T-helper 2 cell treated with Interferon-gamma antibody and Interleukin-4, amounts not matched to agents 100 ng/mL and 5 ng/mL, for 36 hours (primary cell): ENCODE measurements around the gene CASS4. TPM values are rescaled to one million over a fixed set of nuclear protein-coding genes. Genes with fewer than 3 reads are reported as not detected.
"Not testable (repeated sequence)": the region's sequence is repeated elsewhere in the genome, so short reads cannot be mapped to it uniquely, and the experiment has no call there.

Experiments used
- intact Hi-C: fragments of 100-400 bp; cut with micrococcal nuclease; formaldehyde crosslinking; loops from one replicate; pipeline ENCODE4 v1.15.1; 2023
- total RNA-seq: library from RNA; stranded (reverse); gene quantifications from 2 replicates; pipeline ENCODE4 v1.2.3, GENCODE V29; 2022

CASS4 gene
- total RNA-seq, 1 donor from 2014 or later: 5.5 TPM

DNA sequence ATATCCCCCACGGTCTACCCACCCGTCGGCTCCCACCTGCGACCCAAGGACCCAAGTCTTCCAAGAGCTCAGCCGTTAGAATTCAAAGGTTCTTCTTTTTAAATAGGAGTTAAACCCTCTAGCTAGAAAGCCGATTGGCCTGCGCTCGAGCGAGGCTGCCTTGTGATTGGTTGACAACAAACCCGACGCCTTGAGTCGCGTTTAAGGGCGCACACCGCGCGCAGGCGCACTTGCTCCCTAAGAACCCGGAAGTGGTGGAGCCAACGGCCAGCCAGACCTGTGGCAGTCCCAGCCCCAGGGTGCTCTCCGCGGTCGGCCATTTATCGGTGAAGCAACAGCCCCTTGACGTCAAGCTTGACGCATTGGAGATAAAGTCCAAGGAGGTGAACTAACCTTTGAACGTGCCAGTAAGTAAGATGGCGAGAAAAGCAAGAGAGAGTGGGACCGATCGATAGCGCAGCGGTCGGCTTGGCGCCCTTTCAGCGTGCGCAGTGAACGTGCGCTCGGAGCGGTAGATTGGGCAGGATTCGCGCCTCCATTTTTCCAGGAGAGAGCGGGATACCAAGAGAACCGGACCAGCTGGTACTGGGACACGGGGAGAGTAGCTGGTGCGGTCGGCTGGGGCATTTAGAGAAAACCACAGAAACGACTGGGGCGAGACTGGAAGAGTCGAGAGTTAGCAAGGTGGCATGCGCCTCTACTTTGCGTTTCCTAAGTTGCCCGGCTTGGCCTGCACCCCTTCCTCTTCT, 19.8 kb upstream of the CASS4 start, which contains the start of the genes AURKA and CSTF1:
AURKA (minus strand) TSS at position 84 of the 749 bp plus-strand sequence. CDS start 4,018 bp downstream, outside the sequence.
CSTF1 (plus strand) TSS at position 514 of the 749 bp plus-strand sequence. CDS start 2,908 bp downstream, outside the sequence.
- intact Hi-C loops: loop anchor here (1.0 to 2.0 kb wide), 4 partner anchors 20 to 998 kb away; partner anchors contain the start of genes CASS4, FAM210B, RBM38 and RTF2

DNA sequence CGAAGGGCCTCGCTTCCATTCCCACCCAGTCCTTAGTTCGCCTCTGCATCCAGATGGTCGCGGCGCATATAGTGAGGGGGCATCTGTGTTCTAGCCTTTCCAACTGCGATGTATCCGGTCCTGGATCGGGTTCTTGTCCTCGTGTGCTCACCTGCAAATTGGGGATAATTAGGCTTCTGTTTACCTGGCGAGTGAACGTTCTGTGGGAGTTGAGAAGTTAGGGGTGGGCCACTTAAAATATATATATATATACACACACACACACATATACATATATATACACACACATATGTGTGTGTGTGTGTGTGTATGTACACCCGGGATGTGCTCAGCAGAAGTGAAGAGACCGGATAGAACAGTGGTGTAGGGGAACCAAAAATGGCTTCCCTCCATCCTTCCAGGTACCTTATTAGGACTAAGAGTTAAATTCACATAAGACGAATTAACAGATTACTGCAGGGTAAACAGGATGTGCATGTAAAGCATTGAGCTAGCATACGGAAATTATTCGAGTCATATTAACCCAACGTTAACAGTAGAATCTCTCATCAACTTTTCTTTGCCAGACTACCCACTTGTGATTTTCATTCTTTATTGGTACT, 19.1 kb upstream of the CASS4 start:
- intact Hi-C loops: loop anchor here (1.0 to 2.0 kb wide), 4 partner anchors 19 to 998 kb away; partner anchors contain the start of genes CASS4, FAM210B, RBM38 and RTF2

DNA sequence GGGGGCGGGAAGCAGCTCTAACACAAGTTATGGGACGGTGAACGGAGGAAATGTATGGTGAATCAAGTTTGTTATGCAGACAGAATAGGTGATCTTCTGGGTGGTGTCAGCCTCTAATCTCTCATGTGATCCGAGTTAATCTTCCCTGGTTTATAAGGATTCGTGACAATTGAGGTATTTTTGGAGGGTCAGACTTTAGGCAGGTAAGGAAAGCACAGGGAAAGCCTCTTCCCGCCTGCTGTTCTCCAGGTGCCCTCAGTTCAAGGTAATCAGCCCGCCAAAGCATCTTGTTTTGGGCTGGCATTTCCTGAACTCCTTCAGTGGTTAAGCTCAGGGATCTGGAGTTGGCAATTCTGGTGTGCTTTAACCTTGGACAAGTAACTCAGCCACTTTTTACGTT, 18.4 kb upstream of the CASS4 start:
- intact Hi-C loops: loop anchor here (2.0 kb wide), 1 partner anchor 997 kb away; the partner anchor contains the start of gene RBM38

DNA sequence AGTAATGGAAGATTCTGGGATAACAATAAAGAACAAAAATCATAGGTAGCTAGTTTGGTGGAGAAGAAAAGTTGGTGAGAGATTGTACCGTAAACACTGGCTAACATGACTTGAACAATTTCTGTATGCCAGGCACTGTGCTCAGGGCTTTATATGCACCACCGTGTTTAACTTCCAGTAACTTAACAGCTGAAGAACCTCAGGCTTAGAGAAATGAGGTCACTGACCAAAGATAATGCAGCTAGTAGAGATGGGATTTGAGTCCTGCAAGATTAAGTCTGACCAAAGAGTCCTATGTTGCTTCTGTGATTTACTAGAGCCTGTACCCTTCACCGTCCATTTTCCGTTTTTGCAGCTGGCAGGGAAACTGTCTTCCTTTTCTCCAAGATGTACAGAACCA, 16.9 kb upstream of the CASS4 start:
- intact Hi-C loops: no loop called here

DNA sequence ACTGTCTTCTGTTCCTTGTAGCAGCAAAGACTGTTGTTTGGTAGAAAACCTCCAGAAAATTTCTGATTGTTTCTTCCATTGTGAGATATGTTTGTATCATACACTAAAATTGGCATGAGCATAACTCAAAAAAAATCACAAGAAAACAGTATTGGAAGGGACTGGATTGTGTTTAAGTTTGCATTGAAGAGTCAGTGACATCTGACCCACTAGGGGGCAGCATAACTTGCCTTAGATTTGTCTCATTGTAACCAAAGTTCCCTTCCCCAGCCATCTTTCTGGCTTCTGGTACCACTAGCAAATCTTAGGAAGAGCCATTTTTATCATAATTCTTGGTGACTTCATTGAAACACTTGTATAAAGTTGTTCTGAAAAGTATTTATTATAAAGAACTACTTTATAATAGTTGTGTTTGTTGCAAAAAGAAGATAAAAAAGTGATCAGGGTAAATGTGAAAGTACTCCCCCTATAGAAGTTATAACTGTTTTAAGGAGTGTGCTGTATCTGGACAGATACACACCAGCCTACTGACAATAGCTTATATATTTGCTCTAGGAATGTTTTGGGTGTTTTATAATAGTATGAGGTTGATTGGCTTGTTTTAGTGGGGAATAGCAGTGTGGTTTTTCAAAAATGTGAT, 11.9 kb upstream of the CASS4 start:
- intact Hi-C loops: loop anchor here (1.0 kb wide), 2 partner anchors 68 to 116 kb away; partner anchors contain the start of gene RTF2

DNA sequence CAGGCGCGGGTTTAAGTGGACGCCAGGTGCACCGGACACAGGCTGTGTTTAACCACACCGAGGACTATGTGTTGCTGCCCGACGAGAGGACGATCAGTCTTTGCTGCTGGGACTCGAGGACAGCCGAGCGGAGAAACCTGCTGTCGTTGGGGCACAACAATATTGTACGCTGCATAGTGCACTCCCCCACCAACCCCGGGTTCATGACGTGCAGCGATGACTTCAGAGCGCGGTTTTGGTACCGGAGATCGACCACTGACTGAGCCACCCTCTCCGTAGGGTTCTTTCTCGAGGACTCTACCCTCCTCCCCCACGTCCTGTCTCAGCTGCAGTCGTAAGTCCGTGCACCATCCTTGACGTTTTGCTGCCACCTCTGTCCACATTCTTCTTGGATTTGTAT, 8.6 kb upstream of the CASS4 start:
- intact Hi-C loops: no loop called here

DNA sequence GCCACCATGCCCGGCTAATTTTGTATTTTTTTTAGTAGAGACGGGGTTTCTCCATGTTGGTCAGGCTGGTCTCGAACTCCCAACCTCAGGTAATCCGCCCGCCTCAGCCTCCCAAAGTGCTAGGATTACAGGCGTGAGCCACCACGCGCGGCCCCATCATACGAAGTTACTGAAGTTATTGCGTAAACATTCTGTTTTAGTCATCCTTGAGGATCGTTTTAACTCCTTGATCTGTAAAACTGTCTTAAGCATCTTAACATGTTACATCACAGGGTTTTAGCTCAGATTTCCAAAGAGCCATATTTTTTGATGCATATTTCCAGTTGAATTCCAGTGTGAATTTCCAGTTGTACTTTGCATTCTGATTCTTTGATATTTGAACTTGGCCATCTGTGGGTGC, 6.7 kb upstream of the CASS4 start:
- intact Hi-C loops: not testable (repeated sequence)

DNA sequence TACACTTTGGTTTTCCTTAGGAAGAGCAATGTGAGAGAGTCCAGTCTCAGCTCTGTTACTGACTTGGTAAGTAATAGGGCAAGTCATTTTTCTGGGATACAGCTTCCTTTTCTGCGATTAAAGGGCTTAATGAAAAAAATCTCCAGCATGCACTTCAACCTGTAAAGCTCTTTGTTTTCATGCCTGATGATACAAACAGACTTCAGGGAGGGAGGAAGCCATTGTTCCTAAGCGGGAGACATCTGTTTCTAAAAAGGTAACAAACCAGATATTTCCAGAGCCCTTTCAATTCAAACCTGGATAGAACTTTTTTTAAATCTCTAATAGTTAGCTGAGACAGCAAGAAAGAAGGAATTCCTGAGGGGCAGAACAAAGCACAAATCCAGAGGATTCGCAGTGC, 5.2 kb upstream of the CASS4 start:
- intact Hi-C loops: no loop called here

DNA sequence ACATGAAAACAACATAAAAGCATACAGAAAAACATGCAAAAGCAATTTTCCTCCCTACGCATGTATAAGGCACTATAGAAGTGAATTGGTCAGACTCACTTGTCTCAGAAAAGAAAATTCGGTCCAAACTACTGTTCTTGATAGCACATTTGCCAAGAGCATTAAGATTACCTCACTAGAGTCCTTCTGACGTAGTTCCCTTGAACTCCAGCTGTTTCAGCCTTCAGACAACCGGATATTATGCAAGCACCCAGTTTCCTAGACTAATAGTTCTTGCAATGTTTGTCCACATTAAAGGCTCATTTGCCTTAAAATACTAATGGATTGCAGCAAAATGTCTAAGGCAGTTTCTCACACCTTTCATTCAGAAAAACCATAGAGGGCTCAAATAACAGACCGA, 2.5 kb upstream of the CASS4 start:
- intact Hi-C loops: no loop called here

DNA sequence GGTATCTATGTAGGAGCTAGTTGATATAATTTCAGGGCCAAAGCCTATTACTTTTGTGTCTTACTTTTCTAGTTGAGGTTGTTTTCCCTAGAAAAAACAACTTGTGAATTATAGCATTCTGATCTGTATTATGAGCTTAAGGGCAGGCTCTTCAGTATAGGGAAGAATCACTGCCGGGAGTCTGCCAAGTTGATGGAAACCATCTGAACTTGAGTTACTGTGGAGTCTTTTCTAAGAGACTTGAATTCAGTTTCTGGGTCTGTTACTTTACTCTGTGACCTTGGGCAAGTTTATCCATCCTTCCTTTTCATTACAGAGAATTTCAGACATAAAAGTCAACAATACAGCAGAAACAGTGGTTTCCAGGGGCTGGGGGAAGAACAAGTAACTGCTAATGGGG, 2.1 kb upstream of the CASS4 start:
- intact Hi-C loops: no loop called here

DNA sequence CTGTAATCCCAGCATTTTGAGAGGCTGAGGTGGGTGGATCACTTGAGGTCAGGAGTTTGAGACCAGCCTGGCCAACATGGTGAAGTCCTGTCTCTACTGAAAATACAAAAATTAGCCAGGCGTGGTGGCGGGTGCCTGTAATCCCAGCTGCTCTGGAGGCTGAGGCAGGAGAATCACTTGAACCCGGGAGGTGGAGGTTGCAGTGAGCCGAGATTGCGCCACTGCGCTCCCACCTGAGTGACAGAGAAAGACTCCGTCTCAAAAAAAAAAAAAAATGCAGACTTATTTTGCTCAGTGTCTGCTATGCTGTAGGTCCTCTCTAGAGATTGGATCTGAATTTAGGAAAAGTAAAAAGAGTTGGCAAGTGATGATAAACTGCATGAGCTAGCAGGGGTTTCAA, 773 bp upstream of the CASS4 start:
- intact Hi-C loops: not testable (repeated sequence)

DNA sequence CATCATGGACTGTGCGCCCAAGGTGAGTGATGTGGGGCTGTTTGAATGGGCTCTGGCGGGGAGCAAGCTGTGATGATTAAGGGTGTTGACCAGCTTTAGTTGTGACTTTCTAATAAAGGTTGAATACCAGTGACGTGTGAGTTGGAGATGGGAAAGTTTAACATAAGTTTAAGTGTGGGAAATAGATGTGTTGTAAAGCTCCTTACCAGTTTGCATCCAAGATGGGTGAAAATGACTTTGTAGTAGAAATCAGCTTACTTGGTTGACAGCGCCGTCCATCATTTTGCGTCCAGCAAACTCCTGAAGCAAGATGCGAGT, 372 bp downstream of the CASS4 start:
- intact Hi-C loops: loop anchor here (1.0 kb wide), 1 partner anchor 20 kb away; the partner anchor contains the start of genes AURKA and CSTF1

DNA sequence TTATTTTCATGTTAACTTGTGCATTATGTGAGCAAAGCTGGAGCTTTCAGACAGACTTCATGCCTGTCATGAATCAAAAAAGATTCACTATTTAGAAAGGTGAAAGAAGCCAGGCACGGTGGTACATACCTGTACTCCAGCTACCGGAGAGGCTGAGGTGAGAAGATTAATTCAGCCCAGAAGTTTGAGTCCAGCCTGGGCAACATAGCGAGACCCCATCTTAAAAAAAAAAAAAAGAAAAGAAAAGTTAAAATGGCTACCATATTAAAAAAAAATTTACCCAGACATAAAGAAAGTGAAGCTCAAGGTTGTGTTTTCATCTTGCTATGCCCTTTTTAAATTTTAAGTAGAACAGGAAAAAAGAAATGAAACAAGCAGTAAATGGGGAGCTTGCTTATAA, 889 bp downstream of the CASS4 start:
- intact Hi-C loops: loop anchor here (1.0 kb wide), 1 partner anchor 21 kb away; the partner anchor contains the start of genes AURKA and CSTF1

DNA sequence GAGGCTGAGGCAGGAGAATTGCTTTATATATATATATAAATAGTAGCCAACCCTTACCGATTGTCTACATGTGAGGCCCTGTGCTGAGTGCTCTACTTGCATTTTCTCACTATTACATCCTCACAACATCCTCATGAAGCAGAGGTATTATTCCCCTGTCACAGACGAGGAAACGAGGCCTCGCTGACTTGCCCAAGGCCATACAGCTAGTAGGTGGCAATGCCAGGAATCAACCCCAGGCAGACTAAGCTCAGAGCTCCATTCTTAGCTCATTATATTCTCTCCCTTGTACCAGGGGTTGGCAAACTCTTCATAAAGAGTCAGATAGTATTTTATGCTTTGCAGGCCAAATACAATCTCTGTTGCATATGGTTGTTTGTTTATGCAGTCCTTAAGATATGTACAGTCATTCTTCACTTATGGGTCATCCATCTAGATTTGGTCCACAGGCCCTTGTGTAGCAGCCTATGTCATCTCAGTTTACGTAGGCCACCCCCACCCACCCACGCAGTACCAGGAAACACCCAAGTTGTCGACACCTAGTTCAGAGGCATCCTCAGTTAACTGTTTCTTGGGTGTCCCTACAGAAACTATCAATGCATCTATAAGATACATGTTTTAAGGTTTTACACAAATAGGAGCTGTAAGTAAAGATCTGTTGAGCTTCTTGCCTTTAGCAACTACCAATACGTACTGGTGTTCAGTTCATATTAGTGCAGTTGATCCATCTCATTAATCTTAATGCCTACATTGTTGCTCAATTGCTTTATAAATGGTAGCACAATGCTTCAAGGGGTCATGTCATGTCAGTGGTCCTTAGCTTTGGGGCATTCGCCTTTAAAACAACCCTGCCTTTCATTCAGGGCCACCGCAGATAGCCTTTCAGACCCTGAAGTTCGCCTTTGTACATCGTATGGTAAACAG, 3.0 kb downstream of the CASS4 start:
- intact Hi-C loops: no loop called here

DNA sequence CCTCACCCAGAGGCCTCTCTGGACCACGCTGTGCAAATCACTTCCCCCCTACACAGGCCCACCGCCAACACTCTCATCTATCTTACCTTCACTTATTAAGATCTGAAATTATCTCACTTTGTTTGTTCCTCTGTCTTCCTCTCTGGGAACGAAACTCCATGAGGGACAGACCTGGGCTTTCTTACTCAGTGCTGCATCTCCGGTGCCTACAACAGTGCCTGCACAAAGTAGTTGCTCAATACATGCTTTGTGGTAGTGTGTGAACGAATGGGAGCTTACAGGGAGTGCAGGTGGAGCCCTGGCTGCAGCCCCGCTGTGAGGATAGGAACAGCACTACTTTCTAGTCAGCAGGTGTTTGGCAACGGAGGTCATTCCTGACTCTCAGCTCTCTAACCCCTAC, 5.3 kb downstream of the CASS4 start:
- intact Hi-C loops: no loop called here

DNA sequence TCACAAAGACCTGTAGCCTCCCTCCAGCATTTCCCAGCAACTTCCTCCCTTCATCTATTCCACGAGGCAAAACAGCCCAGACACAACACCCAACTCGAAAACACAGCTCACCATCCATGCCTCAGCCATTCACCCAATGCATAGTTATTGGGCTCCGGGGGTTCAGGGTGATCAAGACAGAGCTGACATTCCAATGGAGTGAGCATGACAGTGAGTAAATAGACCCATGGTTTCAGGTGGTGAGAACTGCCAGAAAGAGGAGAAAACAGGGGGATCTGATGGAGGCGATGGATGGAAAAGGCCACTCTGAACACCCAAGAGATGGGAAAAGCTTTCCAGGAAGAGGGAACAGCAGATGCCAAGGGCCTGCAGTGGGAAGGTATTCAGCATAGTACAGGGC, 5.9 kb downstream of the CASS4 start:
- intact Hi-C loops: no loop called here

DNA sequence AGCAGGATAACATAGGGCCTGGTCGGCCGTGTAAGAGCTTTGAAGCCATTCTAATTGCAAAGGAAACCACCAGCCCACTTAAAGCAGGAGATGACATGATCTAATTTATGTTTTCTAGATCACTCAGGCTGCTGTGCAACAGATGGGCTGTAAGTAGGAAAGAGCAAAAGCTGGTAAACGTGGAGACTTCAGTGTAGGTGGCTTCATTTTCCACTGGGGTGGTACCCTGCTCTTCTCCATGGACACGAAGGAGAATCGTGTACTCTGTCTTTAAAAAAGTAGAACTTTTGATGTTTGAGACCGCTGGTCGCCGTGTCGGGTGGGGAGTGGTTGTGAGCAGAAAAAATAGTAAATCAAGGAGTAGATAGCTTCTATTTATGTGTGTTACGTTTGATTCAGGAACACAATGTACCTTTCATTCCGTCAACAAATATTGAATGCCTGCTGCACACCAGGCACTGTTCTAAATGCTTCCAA, 6.4 kb downstream of the CASS4 start:
- intact Hi-C loops: no loop called here

DNA sequence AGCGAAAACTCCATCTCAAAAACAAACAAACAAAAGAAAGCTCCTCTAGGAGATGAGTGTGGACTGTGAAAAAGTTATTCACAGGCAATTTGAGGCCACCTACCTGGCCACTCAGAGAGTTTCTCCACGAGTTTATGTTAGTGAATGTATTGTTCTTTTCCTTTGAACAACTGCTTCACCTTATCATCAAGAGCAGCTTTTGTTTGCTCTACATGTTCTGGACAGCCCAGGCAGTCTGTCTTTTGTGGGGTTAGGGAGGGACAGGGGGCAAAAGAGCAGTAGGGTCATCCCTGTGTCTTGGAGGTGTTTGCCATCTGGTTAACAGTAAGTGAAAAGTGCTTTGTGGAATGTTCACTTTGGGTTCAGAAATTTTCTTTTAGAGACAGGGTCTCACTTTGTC, 8.0 kb downstream of the CASS4 start:
- intact Hi-C loops: no loop called here

DNA sequence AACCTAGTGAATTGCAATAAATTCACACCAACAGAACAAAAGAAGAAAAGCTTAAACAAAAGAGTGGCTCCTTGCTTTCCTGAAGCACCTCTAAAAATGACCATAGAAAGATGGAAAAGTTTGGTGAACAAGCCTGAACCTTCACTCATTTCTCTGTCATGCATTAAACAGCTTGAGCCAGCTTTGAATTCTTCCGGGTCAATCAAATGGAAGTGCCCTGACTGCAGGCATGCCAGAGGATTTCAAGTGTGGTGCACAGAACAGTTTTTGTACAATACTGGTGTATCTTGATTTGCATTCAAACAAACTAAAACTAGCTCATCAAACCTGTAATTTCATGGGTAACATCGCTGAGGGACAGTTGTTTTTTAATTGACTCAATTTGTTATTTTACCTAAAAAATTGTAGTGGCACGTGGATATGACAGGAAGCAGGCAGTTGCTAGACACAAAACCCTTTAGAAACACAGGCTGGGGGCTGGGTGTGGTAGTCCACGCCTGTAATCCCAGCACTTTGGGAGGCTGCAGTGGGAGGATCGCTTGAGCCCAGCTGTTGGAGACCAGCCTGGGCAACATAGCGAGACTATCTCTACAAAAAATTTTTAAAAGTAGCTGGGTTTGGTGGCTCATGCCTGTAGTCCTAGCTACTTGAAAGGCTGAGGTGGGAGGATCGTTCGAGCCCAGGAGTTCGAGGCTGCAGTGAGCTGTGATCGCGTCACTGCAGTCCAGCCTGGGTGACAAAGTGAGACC, 9.1 kb downstream of the CASS4 start:
- intact Hi-C loops: no loop called here
